Measurements from ENCODE around the gene HPCAL1. TPM values are rescaled to one million over a fixed set of nuclear protein-coding genes. Genes with fewer than 3 reads are reported as not detected.

The HPCAL1 gene
- polyA plus RNA-seq, 3 donors = 82.1 to 99.5 (median 98.0) TPM

- peak overlapping the region in 1 of 2 donors; percentile 44 for H3K4me3 Mint-ChIP-seq
- H3K27me3 Mint-ChIP-seq (ENCODE audit: low read depth in 3 of 3) = peaks cover 26 to 48% (median 39%) of the 10 kb centered on the region in 3 donors
- intact Hi-C loops (cut with micrococcal nuclease) = no loop called here
Observed at GRCh38 chr2:10254373-10255188, 48.1 kb upstream of the HPCAL1 start.

More at GRCh38 chr2:10254373-10255188, 48.1 kb upstream of the HPCAL1 start:
- Histone ChIP-seq H3K4me1 (ENCODE audit: control insufficient read depth in 1 of 2, insufficient read depth in 2 of 2, low read length in 2 of 2) (peaks cover 13 to 24% of the 10 kb centered on the region in 2 donors), H3K4me2 (replicated peaks; ENCODE audit: extremely low read depth, low read length, poor library complexity, severe bottlenecking) (no peak overlapping the region), H3K4me3 (replicated peaks in 1 of 3; ENCODE audit: low read depth in 2 of 3, low read length in 3 of 3) (no peak overlapping the region), H2AFZ (ENCODE audit: insufficient read depth, low read depth, low read length, poor library complexity, severe bottlenecking) (peak overlapping the region; percentile 55), H3K27me3 (ENCODE audit: control insufficient read depth in 2 of 2, insufficient read depth in 2 of 2, low read length in 2 of 2) (peaks cover 0 to 14% of the 10 kb centered on the region in 2 donors), H3K79me2 (ENCODE audit: insufficient read depth, low read length) (no peaks in the 10 kb centered on the region), H3K36me3 (replicated peaks in 1 of 2; ENCODE audit: control insufficient read depth in 1 of 2, insufficient read depth in 2 of 2, low read length in 2 of 2) (no peaks in the 10 kb centered on the region), H3K9ac (ENCODE audit: insufficient read depth, low read length, poor library complexity, severe bottlenecking) (no peak overlapping the region), H3K9me3 (replicated peaks in 1 of 2; ENCODE audit: control insufficient read depth in 1 of 2, insufficient read depth in 1 of 2, low read length in 2 of 2) (peaks cover 2 to 14% of the 10 kb centered on the region in 2 donors), H3K27ac (ENCODE audit: low read depth in 1 of 2, low read length in 2 of 2) (no peak overlapping the region), H4K20me1 (ENCODE audit: insufficient read depth, low read length) (no peaks in the 10 kb centered on the region)
- no peak for TF ChIP-seq CTCF (IDR thresholded peaks at IDR 0.05)
- Mint-ChIP-seq H3K36me3 (peaks cover 0 to 6% of the 10 kb centered on the region in 2 donors), H3K9me3 (peaks cover 9 to 19% (median 16%) of the 10 kb centered on the region in 7 donors), H3K27ac (peak overlapping the region in 3 of 7 donors; percentile 41 to 70 (median 46)), H3K4me1 (peaks cover 9% of the 10 kb centered on the region)
- DNase-seq = no peak
- 85% methylated on average over 31 of the region's 31 CpGs for WGBS (ENCODE audit: insufficient coverage)
